Tibial nerve (tissue), 4 donors: ENCODE measurements around the gene CMC2. TPM values are rescaled to one million over a fixed set of nuclear protein-coding genes. Genes with fewer than 3 reads are reported as not detected.

ENCODE experiments used
- DNase-seq, 2 donors: peaks; one replicate each; pipeline ENCODE4 v3.0.0-alpha.2; 2019; ENCODE audit warnings: low spot score in 2 of 2
- H3K27ac ChIP-seq, 4 donors: fragments of 200-600 bp; sonication (generic) in 3 of 4; one replicate each; pipeline ENCODE4 v1.5.1; 2017 to 2019; ENCODE audit warnings: mild to moderate bottlenecking in 1 of 4
- H3K27me3 ChIP-seq, 2 donors: fragments of 200-600 bp; sonication (generic) in 1 of 2; one replicate each; pipeline versions ENCODE4 v1.5.1 to v1.6.0; 2017 to 2019
- H3K36me3 ChIP-seq, 3 donors: fragments of 200-600 bp; sonication (generic); one replicate each; pipeline ENCODE4 v1.5.1; 2018 to 2019
- H3K4me1 ChIP-seq, 4 donors: fragments of 200-600 bp; sonication (generic) in 3 of 4; one replicate each; pipeline ENCODE4 v1.5.1; 2017 to 2019
- H3K4me3 ChIP-seq, 4 donors: fragments of 200-600 bp; sonication (generic) in 3 of 4; one replicate each; pipeline ENCODE4 v1.5.1; 2017 to 2019; ENCODE audit warnings: mild to moderate bottlenecking in 1 of 4, moderate library complexity in 1 of 4
- H3K9me3 ChIP-seq, 4 donors: fragments of 200-600 bp; sonication (generic) in 3 of 4; one replicate each; pipeline ENCODE4 v1.5.1; 2017 to 2019
- CTCF ChIP-seq, 5 experiments: fragments of 200-600 bp in 3 of 5; fragments of 450-650 bp in 2 of 5; sonication (generic) in 3 of 5; IDR thresholded peaks; one replicate each; pipeline ENCODE4 v1.5.1; 2016 to 2019; ENCODE audit warnings: antibody characterized with exemption in 5 of 5, mild to moderate bottlenecking in 3 of 5, moderate library complexity in 2 of 5
- EP300 ChIP-seq, 2 donors: sonication (generic); formaldehyde crosslinking; IDR thresholded peaks; one replicate each; pipeline ENCODE4 v1.6.1; 2017; ENCODE audit warnings: antibody characterized with exemption in 2 of 2, mild to moderate bottlenecking in 1 of 2
- POLR2A ChIP-seq, 2 donors: fragments of 450-650 bp; IDR thresholded peaks; one replicate each; pipeline ENCODE4 v1.6.1; 2017; ENCODE audit warnings: antibody characterized with exemption in 2 of 2, mild to moderate bottlenecking in 2 of 2, moderate library complexity in 2 of 2
- WGBS, 2 donors: methylation state at CpG; one replicate each; pipeline ENCODE4 v1.1.5; 2018; 5-methylcytosine and 5-hydroxymethylcytosine counted together
- total RNA-seq, 4 donors: library from RNA; depleted of rRNA; stranded (reverse); fragments of >200 nt; gene quantifications; one replicate each; pipeline ENCODE4 v1.1.0, GENCODE V29; 2016

Gene CMC2
- total RNA-seq, 4 donors from 2014 or later: 20.0 to 38.7 (median 35.2) TPM

GRCh38 chr16:81029930-81030604 lies 23.4 kb upstream of the CMC2 start:
- Histone ChIP-seq H3K27me3 (no peaks in the 10 kb centered on the region), H3K4me3 (no peak overlapping the region), H3K36me3 (peaks cover 0 to 20% (median 0%) of the 10 kb centered on the region in 3 donors), H3K9me3 (no peaks in the 10 kb centered on the region), H3K4me1 (no peaks in the 10 kb centered on the region), H3K27ac (no peak overlapping the region)
- 90% methylated on average over 11 of the region's 11 CpGs for WGBS, 2 donors
- no peak for TF ChIP-seq EP300 (IDR thresholded peaks at IDR 0.05)
- TF ChIP-seq CTCF (IDR thresholded peaks at IDR 0.05): no peak
- no peak for TF ChIP-seq POLR2A (IDR thresholded peaks at IDR 0.05)
- DNase-seq: no peak

DNA sequence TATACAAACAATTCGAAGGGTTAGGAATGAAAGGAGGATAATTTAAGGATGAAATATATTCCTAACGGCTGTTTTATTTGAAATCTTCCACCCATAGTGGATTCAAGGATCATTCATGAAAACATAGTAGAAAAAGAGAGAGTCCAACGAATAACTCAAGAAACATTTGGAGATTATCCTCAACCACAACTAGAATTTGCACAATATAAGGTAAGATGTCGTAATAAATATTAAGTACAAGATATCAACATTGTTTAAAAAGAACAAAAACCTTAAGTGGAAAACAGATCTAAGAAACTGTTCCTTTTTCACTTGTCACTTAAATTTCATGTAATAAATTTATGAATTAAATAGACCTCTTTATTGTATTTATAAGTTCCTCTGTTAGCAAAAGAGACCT lies 19.7 kb upstream of the CMC2 start:
- no peak for DNase-seq
- H3K4me3 ChIP-seq: no peak overlapping the region
- H3K27me3 ChIP-seq: no peaks in the 10 kb centered on the region
- WGBS, 2 donors: 92 to 94% methylated on average over 4 of the region's 4 CpGs
- no peaks in the 10 kb centered on the region for H3K9me3 ChIP-seq
- TF ChIP-seq POLR2A (IDR thresholded peaks at IDR 0.05) (no peak), EP300 (IDR thresholded peaks at IDR 0.05) (no peak), CTCF (IDR thresholded peaks at IDR 0.05) (no peak)
- H3K27ac ChIP-seq: no peak overlapping the region
- H3K36me3 ChIP-seq: peaks cover 0 to 32% (median 0%) of the 10 kb centered on the region in 3 donors
- no peaks in the 10 kb centered on the region for H3K4me1 ChIP-seq

DNA sequence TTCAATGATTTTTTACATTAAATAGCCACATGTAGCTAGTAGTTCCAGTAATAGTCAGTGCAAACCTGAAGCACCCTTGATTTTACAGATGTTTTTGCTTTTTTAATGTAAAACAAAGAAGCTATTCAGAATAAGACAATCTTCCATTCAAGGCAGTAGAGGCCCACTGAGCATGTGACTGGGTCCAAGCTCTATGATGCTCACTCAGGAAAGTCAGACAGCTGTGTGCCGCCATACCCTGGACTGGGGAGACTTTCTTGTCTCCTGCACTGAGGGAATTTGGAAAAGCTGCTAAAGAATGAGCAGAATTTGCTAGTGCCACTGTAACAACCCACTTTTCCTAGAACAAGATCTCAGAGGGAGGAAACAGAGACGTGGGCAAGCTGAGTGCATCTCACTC lies 11.8 kb upstream of the CMC2 start:
- Histone ChIP-seq H3K27ac (peak overlapping the region in 2 of 4 donors; percentile 42 to 72), H3K36me3 (peaks cover 0 to 31% (median 0%) of the 10 kb centered on the region in 3 donors), H3K4me3 (no peak overlapping the region), H3K4me1 (no peaks in the 10 kb centered on the region), H3K27me3 (no peaks in the 10 kb centered on the region), H3K9me3 (no peaks in the 10 kb centered on the region)
- 29 to 59% methylated on average over 2 of the region's 2 CpGs for WGBS, 2 donors
- TF ChIP-seq EP300 (IDR thresholded peaks at IDR 0.05) (no peak), CTCF (IDR thresholded peaks at IDR 0.05) (no peak), POLR2A (IDR thresholded peaks at IDR 0.05) (no peak)
- no peak for DNase-seq

GRCh38 chr16:81014672-81015071 lies 8.0 kb upstream of the CMC2 start:
- WGBS, 2 donors: 92 to 96% methylated on average over 2 of the region's 2 CpGs
- no peak for TF ChIP-seq CTCF (IDR thresholded peaks at IDR 0.05)
- no peak for TF ChIP-seq EP300 (IDR thresholded peaks at IDR 0.05)
- no peak for TF ChIP-seq POLR2A (IDR thresholded peaks at IDR 0.05)
- H3K4me1 ChIP-seq: no peaks in the 10 kb centered on the region
- no peak overlapping the region for H3K4me3 ChIP-seq
- DNase-seq: no peak
- no peaks in the 10 kb centered on the region for H3K9me3 ChIP-seq
- no peaks in the 10 kb centered on the region for H3K27me3 ChIP-seq
- H3K36me3 ChIP-seq: peaks cover 0 to 20% (median 0%) of the 10 kb centered on the region in 3 donors
- H3K27ac ChIP-seq: no peak overlapping the region

DNA sequence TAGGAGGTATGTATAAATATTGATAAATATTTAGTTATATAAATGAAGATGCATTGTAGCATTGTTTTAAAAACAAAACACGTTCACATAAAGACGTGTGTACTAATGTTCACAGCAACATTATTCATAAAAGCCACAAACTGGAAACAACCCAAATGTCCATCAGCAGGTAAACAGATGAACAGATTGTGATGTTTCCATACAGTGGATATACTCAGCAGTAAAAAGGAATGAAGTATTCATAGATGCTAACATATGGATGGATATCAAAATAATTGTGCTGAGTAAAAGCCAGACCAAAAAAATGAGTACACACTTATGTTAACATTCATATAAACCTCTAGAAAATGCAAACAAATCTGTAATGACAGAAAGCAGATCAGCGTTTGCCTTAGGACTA lies 6.3 kb upstream of the CMC2 start:
- H3K36me3 ChIP-seq: peaks cover 0 to 20% (median 0%) of the 10 kb centered on the region in 3 donors
- WGBS, 2 donors: 91 to 92% methylated on average over 3 of the region's 3 CpGs
- no peak for DNase-seq

More for the DNA sequence above, 6.3 kb upstream of the CMC2 start:
- H3K27me3 ChIP-seq: no peaks in the 10 kb centered on the region
- no peak overlapping the region for H3K4me3 ChIP-seq
- H3K4me1 ChIP-seq: peaks cover 0 to 5% (median 2%) of the 10 kb centered on the region in 4 donors
- TF ChIP-seq CTCF (IDR thresholded peaks at IDR 0.05) (no peak), EP300 (IDR thresholded peaks at IDR 0.05) (no peak), POLR2A (IDR thresholded peaks at IDR 0.05) (no peak)
- H3K9me3 ChIP-seq: no peaks in the 10 kb centered on the region
- H3K27ac ChIP-seq: no peak overlapping the region
